ENCODE results near the gene KRTAP10-10. TPM values are rescaled to one million over a fixed set of nuclear protein-coding genes. Genes with fewer than 3 reads are reported as not detected.

KRTAP10-10 gene
- total RNA-seq, 1 experiment from 2014 or later: not detected

DNA sequence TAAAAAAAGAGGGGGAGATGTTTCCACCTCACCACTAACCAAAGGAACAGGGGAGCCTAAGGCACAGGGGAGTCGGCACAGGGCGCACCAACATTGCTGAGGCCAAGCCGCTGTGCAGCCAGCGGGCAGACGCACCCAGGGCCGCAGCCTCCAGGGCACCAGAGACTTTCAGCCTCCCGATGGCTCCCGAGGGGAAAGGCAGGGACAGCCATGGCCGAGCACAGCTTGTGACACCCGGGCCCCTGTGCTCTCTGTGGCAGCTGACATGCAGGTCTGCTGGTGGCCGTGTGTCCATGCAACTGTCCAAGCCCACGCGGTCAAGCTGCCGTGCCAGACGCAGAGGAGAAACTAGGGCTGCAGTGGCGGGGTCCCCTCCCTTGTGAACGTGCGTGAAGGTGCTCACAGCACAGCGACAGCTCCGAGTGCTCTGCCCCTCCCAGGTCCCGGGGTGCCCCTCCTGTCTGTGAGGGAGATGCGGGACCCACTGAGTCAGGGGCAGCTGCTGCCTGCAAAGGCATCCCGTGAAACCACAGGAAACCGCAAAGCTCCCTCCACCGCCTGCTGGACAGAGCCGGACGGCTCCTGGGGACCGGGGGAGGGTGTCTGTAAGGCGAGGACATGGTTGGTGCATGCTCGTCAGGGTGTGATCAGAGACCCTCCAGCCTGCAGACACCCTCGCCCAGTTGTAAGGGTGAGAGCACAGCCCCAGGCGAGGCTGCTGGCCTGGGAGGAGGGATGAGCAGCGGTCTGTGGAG lies 11.6 kb downstream of the KRTAP10-10 start:
- Histone ChIP-seq H3K9ac (ENCODE audit: low read length) (no peak overlapping the region), H3K4me2 (ENCODE audit: low read depth, low read length, poor library complexity, severe bottlenecking) (no peak overlapping the region), H3K4me3 (ENCODE audit: low read length) (no peak overlapping the region), H3K27me3 (ENCODE audit: low read length) (no peaks in the 10 kb centered on the region), H3K9me3 (ENCODE audit: low read length) (peaks cover 5% of the 10 kb centered on the region; the same call in 1 of the 2 replicates), H3K27ac (ENCODE audit: low read length) (no peak overlapping the region), H3K79me2 (ENCODE audit: low read length) (no peaks in the 10 kb centered on the region), H3K4me1 (ENCODE audit: low read length) (no peaks in the 10 kb centered on the region), H2AFZ (ENCODE audit: low read length) (no peak overlapping the region), H3K9me2 (replicated peaks; ENCODE audit: insufficient read depth, low read length) (no peaks in the 10 kb centered on the region), H4K20me1 (ENCODE audit: insufficient read depth, low read depth, low read length) (no peaks in the 10 kb centered on the region), H3K36me3 (ENCODE audit: insufficient read depth, low read length) (no peaks in the 10 kb centered on the region)
- DNase-seq: no peak

DNA sequence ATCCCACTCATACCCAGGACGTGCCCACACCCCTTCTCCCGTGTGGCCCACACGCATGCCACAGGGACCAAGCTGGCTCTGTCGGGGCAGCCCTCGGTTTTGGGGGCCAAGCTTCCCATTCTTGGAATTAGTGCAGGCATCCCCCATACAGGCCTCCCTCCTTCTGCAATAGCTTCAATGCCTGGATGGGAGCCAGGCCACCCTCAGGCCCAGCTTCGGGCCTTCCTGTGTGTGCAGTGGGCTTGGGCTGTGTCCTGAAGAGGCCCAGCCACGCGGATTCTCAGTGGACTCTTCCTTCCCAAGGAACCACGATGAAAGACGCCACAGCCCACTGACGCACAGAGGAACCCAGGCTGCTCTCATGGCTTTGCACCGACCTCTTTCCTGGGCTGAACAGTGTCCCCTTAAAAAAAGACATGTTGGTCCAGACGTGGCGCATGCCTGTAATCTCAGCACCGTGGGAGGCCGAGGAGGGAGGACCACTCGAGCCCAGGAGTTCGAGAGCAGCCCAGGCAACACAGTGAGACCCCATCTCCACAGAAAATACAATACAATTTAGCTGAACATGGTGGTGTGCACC lies 12.5 kb downstream of the KRTAP10-10 start:
- Histone ChIP-seq H3K27ac (ENCODE audit: low read length) (no peak overlapping the region), H3K4me2 (ENCODE audit: low read depth, low read length, poor library complexity, severe bottlenecking) (no peak overlapping the region), H2AFZ (ENCODE audit: low read length) (no peak overlapping the region)

DNA sequence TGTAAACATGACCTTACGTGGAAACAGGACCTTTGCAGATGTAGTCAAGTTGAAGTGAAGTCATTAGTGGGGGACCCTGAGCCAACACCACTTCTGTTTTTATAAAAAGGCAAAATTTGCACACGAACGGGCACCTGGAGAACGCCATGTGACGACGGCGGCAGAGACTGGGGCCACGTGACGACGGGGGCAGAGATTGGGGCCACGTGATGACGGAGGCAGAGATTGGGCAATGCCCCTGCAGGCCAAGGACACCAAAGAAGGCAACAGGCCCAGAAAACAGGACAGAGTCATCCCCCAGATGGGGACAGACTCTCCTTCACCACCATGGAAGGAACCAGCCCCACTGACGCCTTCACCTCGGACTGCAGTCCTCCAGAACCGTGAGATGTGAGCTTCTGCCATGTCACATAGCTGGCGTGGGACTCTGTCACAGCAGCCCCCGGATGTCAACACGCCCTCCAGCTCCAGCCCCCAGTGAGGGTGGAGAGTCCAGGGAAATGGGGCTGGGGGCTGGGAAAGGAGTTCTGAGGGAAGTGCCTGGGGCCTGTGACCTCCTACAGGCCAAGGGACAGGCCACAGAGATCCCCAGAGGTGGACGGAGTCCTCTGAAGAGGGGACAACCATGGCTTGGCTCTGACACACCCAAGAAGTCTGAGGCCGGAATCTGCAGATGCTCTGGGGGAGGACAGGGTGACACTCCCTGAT lies 13.3 kb downstream of the KRTAP10-10 start:
- Histone ChIP-seq H3K9ac (ENCODE audit: low read length) (no peak overlapping the region), H3K4me2 (ENCODE audit: low read depth, low read length, poor library complexity, severe bottlenecking) (no peak overlapping the region), H3K36me3 (ENCODE audit: insufficient read depth, low read length) (no peaks in the 10 kb centered on the region), H3K79me2 (ENCODE audit: low read length) (no peaks in the 10 kb centered on the region), H3K9me3 (ENCODE audit: low read length) (no peaks in the 10 kb centered on the region), H2AFZ (ENCODE audit: low read length) (no peak overlapping the region), H4K20me1 (ENCODE audit: insufficient read depth, low read depth, low read length) (no peaks in the 10 kb centered on the region), H3K27me3 (ENCODE audit: low read length) (no peaks in the 10 kb centered on the region), H3K4me3 (ENCODE audit: low read length) (no peak overlapping the region), H3K27ac (ENCODE audit: low read length) (no peak overlapping the region), H3K4me1 (ENCODE audit: low read length) (no peaks in the 10 kb centered on the region), H3K9me2 (replicated peaks; ENCODE audit: insufficient read depth, low read length) (no peaks in the 10 kb centered on the region)
- no peak for DNase-seq

More for the DNA sequence above, 12.5 kb downstream of the KRTAP10-10 start:
- Histone ChIP-seq H3K27me3 (ENCODE audit: low read length) (no peaks in the 10 kb centered on the region), H3K9me2 (replicated peaks; ENCODE audit: insufficient read depth, low read length) (no peaks in the 10 kb centered on the region), H3K4me3 (ENCODE audit: low read length) (no peak overlapping the region), H3K9me3 (ENCODE audit: low read length) (peaks cover 5% of the 10 kb centered on the region; the same call in 1 of the 2 replicates), H3K36me3 (ENCODE audit: insufficient read depth, low read length) (no peaks in the 10 kb centered on the region), H4K20me1 (ENCODE audit: insufficient read depth, low read depth, low read length) (no peaks in the 10 kb centered on the region), H3K9ac (ENCODE audit: low read length) (no peak overlapping the region), H3K4me1 (ENCODE audit: low read length) (no peaks in the 10 kb centered on the region), H3K79me2 (ENCODE audit: low read length) (no peaks in the 10 kb centered on the region)
- no peak for DNase-seq

DNA sequence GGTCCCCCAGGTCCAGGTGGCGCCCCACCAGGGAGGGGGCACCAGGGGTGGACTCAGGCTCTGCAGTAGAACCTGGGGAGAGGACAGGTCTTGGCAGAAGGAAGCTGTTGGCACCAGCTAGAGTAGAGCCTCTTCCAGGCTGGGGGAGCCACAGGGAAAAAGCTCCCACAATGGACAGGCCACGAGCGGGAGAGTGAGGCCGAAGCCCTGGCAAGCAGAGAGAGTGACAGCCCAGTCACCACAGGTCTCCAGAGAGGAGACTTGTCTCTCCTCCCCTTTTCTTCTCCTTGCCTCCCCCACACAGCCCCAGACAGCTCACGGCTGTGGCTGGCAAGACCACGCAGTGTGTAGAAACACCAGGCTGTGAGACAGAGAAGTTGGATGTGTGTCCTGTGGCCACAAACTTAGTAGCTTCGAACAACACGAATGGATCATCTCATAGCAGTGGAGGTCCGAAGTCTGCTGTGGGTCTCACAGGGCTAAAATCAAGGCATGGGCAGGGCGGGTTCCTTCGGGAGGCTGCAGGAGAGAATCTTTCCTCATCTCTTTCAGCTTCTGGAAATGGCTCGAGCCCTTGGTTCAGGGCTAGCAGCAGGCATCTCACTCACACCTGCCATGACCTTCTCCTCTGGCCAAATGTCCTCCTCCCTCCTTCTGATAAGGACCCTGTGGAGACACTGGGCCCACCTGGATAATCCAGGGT lies 14.0 kb downstream of the KRTAP10-10 start:
- H3K36me3 ChIP-seq (ENCODE audit: insufficient read depth, low read length): no peaks in the 10 kb centered on the region
- no peak overlapping the region for H3K4me3 ChIP-seq (ENCODE audit: low read length)
- no peak for DNase-seq
- no peaks in the 10 kb centered on the region for H3K4me1 ChIP-seq (ENCODE audit: low read length)
- no peak overlapping the region for H2AFZ ChIP-seq (ENCODE audit: low read length)
- no peaks in the 10 kb centered on the region for H3K27me3 ChIP-seq (ENCODE audit: low read length)
- no peaks in the 10 kb centered on the region for H3K79me2 ChIP-seq (ENCODE audit: low read length)
- no peak overlapping the region for H3K27ac ChIP-seq (ENCODE audit: low read length)
- no peaks in the 10 kb centered on the region for H3K9me3 ChIP-seq (ENCODE audit: low read length)
- H3K4me2 ChIP-seq (ENCODE audit: low read depth, low read length, poor library complexity, severe bottlenecking): no peak overlapping the region
- no peak overlapping the region for H3K9ac ChIP-seq (ENCODE audit: low read length)
- no peaks in the 10 kb centered on the region for H3K9me2 ChIP-seq (replicated peaks; ENCODE audit: insufficient read depth, low read length)
- H4K20me1 ChIP-seq (ENCODE audit: insufficient read depth, low read depth, low read length): no peaks in the 10 kb centered on the region

DNA sequence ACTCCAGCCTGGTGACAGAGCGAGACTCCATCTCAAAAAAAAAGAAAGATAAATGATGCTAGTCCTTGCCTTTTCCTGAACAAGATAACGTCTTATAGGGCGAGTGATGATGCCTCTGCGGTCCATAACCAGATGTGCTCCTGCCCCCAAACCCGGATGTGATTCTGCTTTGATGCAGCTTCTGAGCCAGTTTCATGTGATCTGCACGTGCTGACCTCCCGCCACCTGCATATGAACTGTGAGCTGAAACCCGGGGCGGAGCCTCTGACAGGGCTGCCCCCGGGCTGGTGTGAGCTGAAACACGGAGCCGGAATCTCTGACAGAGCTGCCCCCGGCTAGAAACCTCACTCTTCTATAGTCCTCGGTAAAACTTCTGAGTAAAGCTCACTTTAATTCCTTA lies 16.0 kb downstream of the KRTAP10-10 start:
- Histone ChIP-seq H3K9me2 (replicated peaks; ENCODE audit: insufficient read depth, low read length) (no peaks in the 10 kb centered on the region), H3K9ac (ENCODE audit: low read length) (no peak overlapping the region), H3K79me2 (ENCODE audit: low read length) (no peaks in the 10 kb centered on the region), H3K4me3 (ENCODE audit: low read length) (no peak overlapping the region), H2AFZ (ENCODE audit: low read length) (no peak overlapping the region), H3K36me3 (ENCODE audit: insufficient read depth, low read length) (no peaks in the 10 kb centered on the region), H3K27ac (ENCODE audit: low read length) (no peak overlapping the region), H3K4me1 (ENCODE audit: low read length) (no peaks in the 10 kb centered on the region), H4K20me1 (ENCODE audit: insufficient read depth, low read depth, low read length) (no peaks in the 10 kb centered on the region), H3K27me3 (ENCODE audit: low read length) (no peaks in the 10 kb centered on the region), H3K4me2 (ENCODE audit: low read depth, low read length, poor library complexity, severe bottlenecking) (no peak overlapping the region), H3K9me3 (ENCODE audit: low read length) (no peaks in the 10 kb centered on the region)
- no peak for DNase-seq

DNA sequence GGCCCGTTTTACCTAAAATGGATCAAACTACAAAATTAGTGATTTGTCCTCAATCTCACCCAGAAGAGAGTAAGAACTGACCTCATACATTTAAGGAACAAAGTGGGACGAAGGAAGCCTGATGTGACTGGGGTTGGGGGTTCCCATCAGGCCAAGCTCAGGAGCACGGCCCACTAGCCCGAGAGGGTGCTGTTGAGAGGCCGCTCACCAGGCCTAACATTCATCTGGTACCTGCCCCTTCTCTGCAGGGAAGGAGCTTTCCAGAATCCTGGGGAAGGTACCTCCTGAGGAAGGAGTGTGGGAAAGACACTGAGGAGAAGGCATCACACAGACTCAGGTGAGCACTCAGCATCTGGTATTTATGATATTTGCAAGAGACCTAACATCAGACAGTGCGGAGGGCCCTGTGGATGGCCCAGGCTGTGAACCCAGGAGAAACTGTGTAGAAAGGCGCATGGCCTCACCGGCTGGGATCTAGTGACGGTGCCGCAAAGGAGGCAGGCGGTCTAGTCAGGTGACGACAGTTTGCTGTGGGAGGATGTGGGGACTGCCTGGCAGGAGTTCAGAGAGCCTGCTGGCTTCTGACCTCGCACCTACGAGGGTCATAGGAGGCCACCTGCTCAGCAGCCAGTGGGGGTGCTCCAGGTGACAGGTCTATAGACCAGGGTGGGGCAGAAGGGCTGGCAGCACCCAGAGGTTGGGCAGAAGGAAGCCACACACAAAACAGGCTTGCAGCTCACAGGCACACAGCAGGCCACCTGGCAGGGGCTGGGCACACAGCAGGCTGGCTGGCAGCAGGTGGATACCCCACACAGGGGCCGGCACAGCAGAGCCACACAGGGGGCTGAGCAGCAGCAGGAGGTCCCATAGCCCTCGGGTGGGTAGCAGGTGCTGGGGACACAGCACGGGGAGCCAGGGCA lies 16.8 kb downstream of the KRTAP10-10 start:
- no peak overlapping the region for H3K9ac ChIP-seq (ENCODE audit: low read length)
- H3K36me3 ChIP-seq (ENCODE audit: insufficient read depth, low read length): no peaks in the 10 kb centered on the region
- H2AFZ ChIP-seq (ENCODE audit: low read length): no peak overlapping the region
- no peaks in the 10 kb centered on the region for H3K79me2 ChIP-seq (ENCODE audit: low read length)
- no peaks in the 10 kb centered on the region for H3K9me3 ChIP-seq (ENCODE audit: low read length)
- no peaks in the 10 kb centered on the region for H3K4me1 ChIP-seq (ENCODE audit: low read length)
- H3K27me3 ChIP-seq (ENCODE audit: low read length): no peaks in the 10 kb centered on the region
- no peak overlapping the region for H3K4me2 ChIP-seq (ENCODE audit: low read depth, low read length, poor library complexity, severe bottlenecking)
- H3K9me2 ChIP-seq (replicated peaks; ENCODE audit: insufficient read depth, low read length): no peaks in the 10 kb centered on the region
- H4K20me1 ChIP-seq (ENCODE audit: insufficient read depth, low read depth, low read length): no peaks in the 10 kb centered on the region
- no peak overlapping the region for H3K4me3 ChIP-seq (ENCODE audit: low read length)
- H3K27ac ChIP-seq (ENCODE audit: low read length): no peak overlapping the region
- DNase-seq: no peak

DNA sequence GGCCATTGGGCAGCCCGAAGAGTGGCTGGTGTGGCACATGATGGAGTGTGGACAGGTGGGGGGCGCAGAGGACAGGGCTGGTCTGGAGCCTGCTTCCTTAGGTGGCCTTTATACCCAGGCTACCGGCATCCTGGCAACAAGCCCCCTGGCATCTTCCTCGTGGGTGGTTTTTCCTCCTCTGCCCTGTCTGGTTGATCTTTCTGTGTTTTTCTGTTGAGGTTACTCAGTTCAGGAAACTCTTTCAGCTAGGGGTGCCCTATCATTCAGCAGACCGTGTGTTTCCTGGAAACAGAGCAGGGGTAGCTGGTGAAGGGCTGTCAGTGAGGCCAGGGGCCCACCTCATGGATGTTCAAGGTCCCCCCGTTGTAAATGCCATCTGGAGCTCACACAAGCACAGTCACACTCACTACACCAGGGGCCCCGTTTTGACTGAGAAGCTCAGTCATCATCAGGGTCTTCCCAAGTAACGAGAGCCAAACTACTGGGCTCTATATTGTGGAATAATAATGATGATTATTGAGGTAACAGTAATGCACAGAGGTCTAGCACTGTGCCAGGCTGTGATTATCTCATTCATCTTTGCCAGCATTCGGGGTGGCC lies 17.5 kb downstream of the KRTAP10-10 start, which contains the start of gene KRTAP12-4:
KRTAP12-4 (minus strand) TSS at position 84 of the 600 bp plus-strand sequence; CDS start at position 39, 45 bp downstream.
- DNase-seq: no peak
- H3K27ac ChIP-seq (ENCODE audit: low read length): no peak within 1 kb of the TSS

More for the DNA sequence above, 17.5 kb downstream of the KRTAP10-10 start, which contains the start of gene KRTAP12-4:
- no peaks in the 10 kb centered on the region for H4K20me1 ChIP-seq (ENCODE audit: insufficient read depth, low read depth, low read length)
- H3K4me1 ChIP-seq (ENCODE audit: low read length): no peaks in the 10 kb centered on the region
- no peak within 1 kb of the TSS for H3K4me3 ChIP-seq (ENCODE audit: low read length)
- no peak within 1 kb of the TSS for H2AFZ ChIP-seq (ENCODE audit: low read length)
- H3K9me2 ChIP-seq (replicated peaks; ENCODE audit: insufficient read depth, low read length): no peaks in the 10 kb centered on the region
- no peaks in the 10 kb centered on the region for H3K36me3 ChIP-seq (ENCODE audit: insufficient read depth, low read length)
- H3K79me2 ChIP-seq (ENCODE audit: low read length): no peaks in the 10 kb centered on the region
- no peak within 1 kb of the TSS for H3K4me2 ChIP-seq (ENCODE audit: low read depth, low read length, poor library complexity, severe bottlenecking)
- no peaks in the 10 kb centered on the region for H3K9me3 ChIP-seq (ENCODE audit: low read length)
- H3K27me3 ChIP-seq (ENCODE audit: low read length): no peaks in the 10 kb centered on the region
- H3K9ac ChIP-seq (ENCODE audit: low read length): no peak within 1 kb of the TSS

Data from Karpas-422 (cell line).